Stimulated activated CD4-positive, alpha-beta T cell treated with anti-CD3 and anti-CD28 coated beads, Interleukin-4, amount 100 ng/mL, for 48 hours (primary cell): ENCODE data around the gene ATF5.

Experiments
- DNase-seq, 2 donors: peaks; one replicate each; pipeline ENCODE4 v3.0.0-alpha.2; 2020; ENCODE audit warnings: low read depth in 2 of 2

ATF5 gene

GRCh38 chr19:49976496-49976895, 47.5 kb downstream of the ATF5 start:
- no peak for DNase-seq

- DNase-seq, result no peak
Observed at GRCh38 chr19:49977076-49977475, 48.1 kb downstream of the ATF5 start.

- DNase-seq, result no peak
Observed at GRCh38 chr19:49977881-49978280, 48.9 kb downstream of the ATF5 start.

- no peak for DNase-seq
Observed at GRCh38 chr19:49978324-49978723, 49.3 kb downstream of the ATF5 start.

- no peak for DNase-seq
Observed at GRCh38 chr19:49981603-49982593, 52.9 kb downstream of the ATF5 start.
